Mesothelial cell of epicardium (in vitro differentiated cells): Measurements from ENCODE around the gene SLCO4A1. TPM values are rescaled to one million over a fixed set of nuclear protein-coding genes. Genes with fewer than 3 reads are reported as not detected.

Source experiments
- DNase-seq, 2 experiments: peaks; one replicate each; pipeline ENCODE4 v3.0.0; 2021; ENCODE audit warnings: low spot score in 2 of 2; ENCODE audit not compliant: unreplicated experiment in 2 of 2
- H3K27ac Mint-ChIP-seq: 2 replicates; pipeline ENCODE4 v1.8.0; 2021; ENCODE audit warnings: mixed read lengths
- H3K27me3 Mint-ChIP-seq: 2 replicates; pipeline ENCODE4 v1.8.0; 2021; ENCODE audit warnings: low read depth, mixed read lengths
- H3K36me3 Mint-ChIP-seq: 2 replicates; pipeline ENCODE4 v1.8.0; 2021; ENCODE audit warnings: mixed read lengths
- H3K4me1 Mint-ChIP-seq: 2 replicates; pipeline ENCODE4 v1.8.0; 2021; ENCODE audit warnings: mixed read lengths
- H3K4me3 Mint-ChIP-seq: 2 replicates; pipeline ENCODE4 v1.8.0; 2021; ENCODE audit warnings: mild to moderate bottlenecking, moderate library complexity, mixed read lengths
- H3K9me3 Mint-ChIP-seq: 2 replicates; pipeline ENCODE4 v1.8.0; 2021; ENCODE audit warnings: mixed read lengths
- CTCF ChIP-seq: fragments of 200-600 bp; sonication (generic); IDR thresholded peaks from one replicate; pipeline ENCODE4 v1.5.0; 2021; ENCODE audit warnings: antibody characterized with exemption; ENCODE audit not compliant: unreplicated experiment
- total RNA-seq: library from RNA; stranded (reverse); gene quantifications from 3 replicates; pipeline ENCODE4 v1.2.1, GENCODE V29; 2021

SLCO4A1 gene
- 3.7 to 4.5 TPM (median 4.3 TPM) in 3 replicates for total RNA-seq

DNA sequence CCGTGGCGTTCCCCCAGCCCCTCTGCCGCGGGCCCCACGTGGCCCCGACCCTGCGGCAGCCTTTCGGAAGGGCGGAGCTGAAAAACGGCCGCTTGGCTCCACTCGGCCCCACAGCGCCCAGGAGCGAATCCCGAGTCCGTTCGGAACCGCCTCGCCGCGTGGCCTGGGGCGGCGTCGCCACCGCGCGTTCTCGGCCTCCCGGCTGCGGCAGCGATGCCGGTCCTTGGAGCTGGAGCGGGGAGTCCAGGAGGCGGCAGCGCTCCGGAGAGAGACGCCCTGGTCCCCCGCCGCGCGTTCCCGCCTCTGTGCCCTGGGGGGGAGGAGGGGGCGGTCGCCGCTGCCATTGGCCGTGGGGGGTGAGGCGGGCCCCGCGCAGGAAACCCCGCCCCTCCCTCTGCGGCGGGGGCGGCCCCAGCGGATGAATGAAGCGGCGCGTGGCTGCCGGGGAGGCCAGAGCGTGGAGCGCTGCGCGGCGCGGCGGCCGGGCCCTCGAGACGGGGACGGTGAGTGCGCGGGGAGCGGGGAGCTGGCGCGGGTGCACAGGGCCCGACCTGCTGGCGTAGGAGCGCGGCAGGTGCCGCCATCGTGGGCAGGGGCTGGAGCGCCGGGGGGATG, at the start of gene SLCO4A1:
Gene SLCO4A1, plus strand, starts transcription at position 453 of the 615 bp plus-strand sequence. CDS start 13,952 bp downstream, outside the sequence.
- no peak for TF ChIP-seq CTCF
- peaks cover 3% of the 10 kb centered on the region for H3K4me1 Mint-ChIP-seq
- no peak within 1 kb of the TSS for H3K27ac Mint-ChIP-seq
- H3K9me3 Mint-ChIP-seq, result no peaks in the 10 kb centered on the region
- peak within 1 kb of the TSS; percentile 54 for H3K4me3 Mint-ChIP-seq
- peaks cover 74% of the 10 kb centered on the region for H3K27me3 Mint-ChIP-seq
- H3K36me3 Mint-ChIP-seq, result no peaks in the 10 kb centered on the region
- DNase-seq, result peak in 1 of 2 experiments; percentile 69

GRCh38 chr20:62592506-62593177, 49.7 kb upstream of the SLCO4A1 start:
- DNase-seq, result no peak
- no peak overlapping the region for H3K27ac Mint-ChIP-seq
- no peak overlapping the region for H3K4me3 Mint-ChIP-seq
- no peaks in the 10 kb centered on the region for H3K9me3 Mint-ChIP-seq
- H3K27me3 Mint-ChIP-seq, result peaks cover 40% of the 10 kb centered on the region
- no peak for TF ChIP-seq CTCF
- no peaks in the 10 kb centered on the region for H3K4me1 Mint-ChIP-seq
- no peaks in the 10 kb centered on the region for H3K36me3 Mint-ChIP-seq

DNA sequence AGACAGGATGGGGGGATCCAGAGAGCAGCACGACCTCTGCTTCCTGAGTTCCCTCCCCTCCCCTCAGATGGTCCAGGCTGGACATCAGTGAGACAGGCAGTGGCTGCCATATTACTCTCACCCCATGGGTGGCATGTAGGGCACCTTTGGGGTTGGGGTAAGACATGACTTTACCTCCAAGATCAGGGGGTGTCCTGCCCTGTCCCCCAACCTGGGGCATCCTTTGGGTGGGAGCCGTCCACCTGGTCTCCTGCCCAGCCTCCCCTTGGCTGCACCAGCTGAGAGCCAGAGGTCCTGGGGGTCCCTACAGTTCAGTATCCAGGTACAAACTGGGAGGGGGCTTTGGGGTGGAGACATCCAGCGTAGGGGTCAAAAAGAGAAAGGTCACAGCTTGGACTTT, 48.7 kb upstream of the SLCO4A1 start:
- no peak overlapping the region for H3K27ac Mint-ChIP-seq
- TF ChIP-seq CTCF, result no peak
- H3K9me3 Mint-ChIP-seq, result no peaks in the 10 kb centered on the region
- no peak for DNase-seq
- no peak overlapping the region for H3K4me3 Mint-ChIP-seq
- no peaks in the 10 kb centered on the region for H3K36me3 Mint-ChIP-seq
- peaks cover 46% of the 10 kb centered on the region for H3K27me3 Mint-ChIP-seq
- no peaks in the 10 kb centered on the region for H3K4me1 Mint-ChIP-seq

- no peak for DNase-seq
- TF ChIP-seq CTCF, result no peak
- Mint-ChIP-seq H3K27ac (no peak overlapping the region), H3K4me1 (no peaks in the 10 kb centered on the region), H3K9me3 (no peaks in the 10 kb centered on the region), H3K4me3 (no peak overlapping the region), H3K36me3 (no peaks in the 10 kb centered on the region), H3K27me3 (peaks cover 59% of the 10 kb centered on the region)
These were observed 47.2 kb upstream of the SLCO4A1 start for GRCh38 chr20:62595069-62595468.

GRCh38 chr20:62595491-62595890, 46.8 kb upstream of the SLCO4A1 start:
- no peak for TF ChIP-seq CTCF
- no peaks in the 10 kb centered on the region for H3K9me3 Mint-ChIP-seq

More at GRCh38 chr20:62595491-62595890, 46.8 kb upstream of the SLCO4A1 start:
- Mint-ChIP-seq H3K27ac (no peak overlapping the region), H3K4me1 (no peaks in the 10 kb centered on the region), H3K4me3 (no peak overlapping the region), H3K36me3 (no peaks in the 10 kb centered on the region), H3K27me3 (peaks cover 63% of the 10 kb centered on the region)
- no peak for DNase-seq
